ENCODE results near the gene SYNPO2. TPM values are rescaled to one million over a fixed set of nuclear protein-coding genes. Genes with fewer than 3 reads are reported as not detected.
"Not testable (repeated sequence)": the region's sequence is repeated elsewhere in the genome, so short reads cannot be mapped to it uniquely, and the experiment has no call there.

The SYNPO2 gene
- total and polyA plus RNA-seq, 3 experiments from 2014 or later, result 0.16 to 0.22 (median 0.21) TPM

- no peak for DNase-seq
- H3K27me3 Mint-ChIP-seq, result peaks cover 0 to 10% of the 10 kb centered on the region in 2 donors
- no peak overlapping the region for H3K4me3 Mint-ChIP-seq
- no peaks in the 10 kb centered on the region for H3K27me3 ChIP-seq (ENCODE audit: insufficient read depth, low read length, poor library complexity, severe bottlenecking)
- peaks cover 0 to 7% (median 2%) of the 10 kb centered on the region in 3 donors for H3K4me1 Mint-ChIP-seq
- no peaks in the 10 kb centered on the region for H3K9me3 ChIP-seq (ENCODE audit: low read length)
- no peaks in the 10 kb centered on the region for H3K36me3 ChIP-seq (ENCODE audit: insufficient read depth, low read length)
- no peaks in the 10 kb centered on the region for H3K9me3 Mint-ChIP-seq
- H3K27ac Mint-ChIP-seq, result no peak overlapping the region
- POLR2A ChIA-PET, result no interaction called here
- peaks cover 4% of the 10 kb centered on the region for H3K4me1 ChIP-seq (ENCODE audit: insufficient read depth, low read length)
- no peak overlapping the region for H3K27ac ChIP-seq (ENCODE audit: low read depth, low read length)
- no peaks in the 10 kb centered on the region for H3K36me3 Mint-ChIP-seq
- CTCF ChIA-PET, result interaction anchor here (0.8 to 4.7 kb wide), 7 partner anchors 10 to 587 kb away, joined by 3 to 28 read pairs (median 6); partner anchors contain the start of gene PDE5A
- no peak overlapping the region for H3K4me3 ChIP-seq (ENCODE audit: low read length)
These were observed 152.1 kb downstream of the SYNPO2 start for GRCh38 chr4:119040694-119041185.

DNA sequence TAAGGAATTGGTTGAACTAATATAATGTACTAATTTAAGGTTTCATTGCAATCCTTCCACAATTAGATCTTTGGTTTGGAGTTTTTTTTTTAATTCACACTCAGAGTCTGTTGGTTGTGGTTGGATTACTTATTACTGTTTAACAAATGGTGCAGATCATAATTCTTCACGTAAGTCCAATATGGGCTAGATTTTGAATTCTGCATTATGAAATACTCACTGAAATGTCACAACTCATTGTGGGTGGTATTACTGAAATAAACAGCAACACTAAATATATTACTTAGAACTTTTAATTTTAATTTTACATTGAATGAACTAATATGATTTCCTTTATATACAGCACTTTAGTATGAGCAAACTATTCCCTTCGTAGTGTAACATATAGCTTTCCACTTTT lies 152.7 kb downstream of the SYNPO2 start:
- peaks cover 0 to 7% (median 2%) of the 10 kb centered on the region in 3 donors for H3K4me1 Mint-ChIP-seq
- H3K4me3 Mint-ChIP-seq, result no peak overlapping the region
- Histone ChIP-seq H3K4me1 (ENCODE audit: insufficient read depth, low read length) (peaks cover 4% of the 10 kb centered on the region), H3K9me3 (ENCODE audit: low read length) (no peaks in the 10 kb centered on the region), H3K4me3 (ENCODE audit: low read length) (no peak overlapping the region), H3K27ac (ENCODE audit: low read depth, low read length) (no peak overlapping the region), H3K27me3 (ENCODE audit: insufficient read depth, low read length, poor library complexity, severe bottlenecking) (no peaks in the 10 kb centered on the region), H3K36me3 (ENCODE audit: insufficient read depth, low read length) (no peaks in the 10 kb centered on the region)
- ChIA-PET CTCF (interaction anchor here (0.8 to 4.7 kb wide), 11 partner anchors 10 to 587 kb away, joined by 3 to 28 read pairs (median 6); partner anchors contain the start of genes PDE5A and USP53), POLR2A (interaction anchor here (1.3 kb wide), 1 partner anchor 171 kb away, joined by 6 read pairs; the partner anchor contains the start of gene USP53)
- H3K27me3 Mint-ChIP-seq, result peaks cover 0 to 9% of the 10 kb centered on the region in 2 donors
- no peaks in the 10 kb centered on the region for H3K9me3 Mint-ChIP-seq
- DNase-seq, result no peak
- no peaks in the 10 kb centered on the region for H3K36me3 Mint-ChIP-seq
- H3K27ac Mint-ChIP-seq, result no peak overlapping the region

DNA sequence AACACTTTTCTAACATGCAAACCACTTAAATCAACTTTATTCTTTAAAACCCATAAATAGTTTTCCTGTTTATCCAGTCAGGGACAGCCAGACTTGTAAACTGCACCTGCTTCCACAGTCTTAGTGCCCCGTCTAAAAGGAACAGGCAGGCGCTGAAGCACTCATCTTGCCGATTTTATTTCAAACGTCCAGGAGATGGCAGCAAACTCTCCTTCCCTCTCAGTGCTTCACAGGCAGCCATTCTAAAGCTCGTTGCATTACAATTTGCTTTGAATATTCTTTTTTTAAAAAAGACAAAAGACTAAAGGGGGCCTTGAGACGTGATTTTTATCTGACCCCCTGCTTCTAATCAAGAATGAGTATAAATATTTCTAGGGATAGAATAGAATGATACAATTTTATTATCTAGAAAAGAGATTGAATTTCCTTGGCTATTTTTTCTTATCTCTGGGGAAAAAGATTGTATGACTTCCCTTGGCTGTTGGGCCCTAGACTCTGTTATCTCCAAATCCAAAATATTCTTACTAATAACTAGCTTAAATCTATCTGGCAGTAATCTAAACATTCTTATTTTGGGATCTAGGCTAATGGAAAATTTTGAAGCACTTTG lies 153.4 kb downstream of the SYNPO2 start:
- no peak overlapping the region for H3K4me3 Mint-ChIP-seq
- no peaks in the 10 kb centered on the region for H3K27me3 ChIP-seq (ENCODE audit: insufficient read depth, low read length, poor library complexity, severe bottlenecking)
- no peak overlapping the region for H3K4me3 ChIP-seq (ENCODE audit: low read length)
- ChIA-PET POLR2A (interaction anchor here (1.0 to 1.3 kb wide), 2 partner anchors 170 to 258 kb away, joined by 3 to 6 read pairs; partner anchors contain the start of gene USP53), CTCF (interaction anchor here (0.6 to 4.7 kb wide), 24 partner anchors 8 to 451 kb away, joined by 3 to 28 read pairs (median 4); partner anchors contain the start of gene USP53)
- H3K9me3 ChIP-seq (ENCODE audit: low read length), result no peaks in the 10 kb centered on the region
- no peak overlapping the region for H3K27ac Mint-ChIP-seq
- peaks cover 0 to 12% of the 10 kb centered on the region in 2 donors for H3K27me3 Mint-ChIP-seq
- no peaks in the 10 kb centered on the region for H3K9me3 Mint-ChIP-seq
- peaks cover 4% of the 10 kb centered on the region for H3K4me1 ChIP-seq (ENCODE audit: insufficient read depth, low read length)
- no peaks in the 10 kb centered on the region for H3K36me3 Mint-ChIP-seq
- H3K27ac ChIP-seq (ENCODE audit: low read depth, low read length), result no peak overlapping the region
- H3K36me3 ChIP-seq (ENCODE audit: insufficient read depth, low read length), result no peaks in the 10 kb centered on the region
- DNase-seq, result peak; percentile 15 to 68 (median 47)
- peaks cover 0 to 7% (median 2%) of the 10 kb centered on the region in 3 donors for H3K4me1 Mint-ChIP-seq

GRCh38 chr4:119046263-119046662 lies 157.6 kb downstream of the SYNPO2 start:
- peaks cover 0 to 2% (median 0%) of the 10 kb centered on the region in 3 donors for H3K36me3 Mint-ChIP-seq
- CTCF ChIA-PET, result no interaction called here

DNA sequence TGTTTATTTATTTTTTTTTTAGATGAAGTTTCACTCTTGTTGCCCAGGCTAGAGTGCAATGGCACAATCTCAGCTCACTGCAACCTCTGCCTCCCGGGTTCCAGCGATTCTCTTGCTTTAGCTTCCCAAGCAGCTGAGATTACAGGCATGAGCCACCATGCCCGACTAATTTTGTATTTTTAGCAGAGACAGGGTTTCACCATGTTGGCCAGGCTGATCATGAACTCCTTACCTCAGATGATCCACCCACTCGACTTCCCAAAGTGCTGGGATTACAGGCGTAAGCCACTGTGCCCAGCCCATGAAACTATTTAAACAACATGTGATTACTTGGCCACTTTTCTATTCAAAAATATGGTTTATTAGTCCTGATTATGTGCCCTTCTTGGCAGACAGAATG lies 158.4 kb downstream of the SYNPO2 start:
- H3K36me3 Mint-ChIP-seq; H3K9me3 ChIP-seq (ENCODE audit: low read length); DNase-seq; H3K4me1 Mint-ChIP-seq; H3K36me3 ChIP-seq (ENCODE audit: insufficient read depth, low read length); H3K4me3 ChIP-seq (ENCODE audit: low read length); POLR2A ChIA-PET; H3K4me1 ChIP-seq (ENCODE audit: insufficient read depth, low read length); H3K4me3 Mint-ChIP-seq; H3K27me3 ChIP-seq (ENCODE audit: insufficient read depth, low read length, poor library complexity, severe bottlenecking); H3K27ac ChIP-seq (ENCODE audit: low read depth, low read length); H3K9me3 Mint-ChIP-seq; H3K27ac Mint-ChIP-seq: not testable (repeated sequence)
- H3K27me3 Mint-ChIP-seq, result peaks cover 3 to 37% of the 10 kb centered on the region in 2 donors
- CTCF ChIA-PET, result interaction anchor here (1.0 kb wide), 1 partner anchor 9 kb away, joined by 3 read pairs; no protein-coding TSS in a partner anchor

More at GRCh38 chr4:119046263-119046662, 157.6 kb downstream of the SYNPO2 start:
- no peak overlapping the region for H3K27ac Mint-ChIP-seq
- Histone ChIP-seq H3K4me3 (ENCODE audit: low read length) (no peak overlapping the region), H3K4me1 (ENCODE audit: insufficient read depth, low read length) (peaks cover 4% of the 10 kb centered on the region), H3K27me3 (ENCODE audit: insufficient read depth, low read length, poor library complexity, severe bottlenecking) (no peaks in the 10 kb centered on the region), H3K36me3 (ENCODE audit: insufficient read depth, low read length) (no peaks in the 10 kb centered on the region), H3K27ac (ENCODE audit: low read depth, low read length) (no peak overlapping the region), H3K9me3 (ENCODE audit: low read length) (no peaks in the 10 kb centered on the region)
- POLR2A ChIA-PET, result no interaction called here
- H3K27me3 Mint-ChIP-seq, result peaks cover 1 to 40% of the 10 kb centered on the region in 2 donors
- H3K4me1 Mint-ChIP-seq, result peaks cover 0 to 7% (median 2%) of the 10 kb centered on the region in 3 donors
- no peak for DNase-seq
- H3K9me3 Mint-ChIP-seq, result no peaks in the 10 kb centered on the region
- H3K4me3 Mint-ChIP-seq, result no peak overlapping the region

DNA sequence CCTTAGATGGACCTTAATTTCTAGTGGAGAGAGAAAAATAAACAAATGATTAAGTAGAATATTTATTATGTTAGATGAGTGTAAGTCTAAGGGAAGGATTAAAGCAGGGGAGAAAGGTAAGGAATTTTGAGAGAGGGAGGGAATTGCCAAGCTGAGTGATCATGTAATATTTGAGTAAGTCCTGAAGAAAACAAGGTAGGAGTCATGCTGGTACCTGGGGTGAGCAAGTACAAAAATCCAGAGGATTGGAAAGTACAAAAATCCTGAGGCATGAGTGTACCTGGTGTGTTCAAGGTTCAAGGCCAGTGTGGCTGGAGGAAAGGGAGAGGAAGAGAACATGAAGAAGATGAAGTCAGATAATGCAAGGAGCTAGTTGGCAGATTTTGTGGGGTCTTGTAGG lies 159.8 kb downstream of the SYNPO2 start:
- CTCF ChIA-PET, result no interaction called here
- Histone ChIP-seq H3K36me3 (ENCODE audit: insufficient read depth, low read length) (no peaks in the 10 kb centered on the region), H3K4me3 (ENCODE audit: low read length) (no peak overlapping the region), H3K9me3 (ENCODE audit: low read length) (no peaks in the 10 kb centered on the region), H3K27ac (ENCODE audit: low read depth, low read length) (no peak overlapping the region), H3K4me1 (ENCODE audit: insufficient read depth, low read length) (no peaks in the 10 kb centered on the region), H3K27me3 (ENCODE audit: insufficient read depth, low read length, poor library complexity, severe bottlenecking) (no peaks in the 10 kb centered on the region)
- H3K27me3 Mint-ChIP-seq, result peaks cover 3 to 33% of the 10 kb centered on the region in 2 donors
- H3K9me3 Mint-ChIP-seq, result no peaks in the 10 kb centered on the region
- H3K4me1 Mint-ChIP-seq, result no peaks in the 10 kb centered on the region
- H3K4me3 Mint-ChIP-seq, result no peak overlapping the region
- peaks cover 0 to 2% (median 0%) of the 10 kb centered on the region in 3 donors for H3K36me3 Mint-ChIP-seq
- POLR2A ChIA-PET, result no interaction called here
- no peak overlapping the region for H3K27ac Mint-ChIP-seq
- DNase-seq, result no peak

- H3K27ac Mint-ChIP-seq, result no peak overlapping the region
These were observed 160.7 kb downstream of the SYNPO2 start for GRCh38 chr4:119049342-119049741.

GRCh38 chr4:119050527-119051090 lies 162.0 kb downstream of the SYNPO2 start:
- POLR2A ChIA-PET, result no interaction called here
- DNase-seq, result no peak
- Histone ChIP-seq H3K27me3 (ENCODE audit: insufficient read depth, low read length, poor library complexity, severe bottlenecking) (no peaks in the 10 kb centered on the region), H3K9me3 (ENCODE audit: low read length) (no peaks in the 10 kb centered on the region), H3K27ac (ENCODE audit: low read depth, low read length) (no peak overlapping the region), H3K4me3 (ENCODE audit: low read length) (no peak overlapping the region), H3K4me1 (ENCODE audit: insufficient read depth, low read length) (no peaks in the 10 kb centered on the region), H3K36me3 (ENCODE audit: insufficient read depth, low read length) (no peaks in the 10 kb centered on the region)
- no peaks in the 10 kb centered on the region for H3K4me1 Mint-ChIP-seq
- no peak overlapping the region for H3K27ac Mint-ChIP-seq
- no peak overlapping the region for H3K4me3 Mint-ChIP-seq
- peaks cover 0 to 2% (median 0%) of the 10 kb centered on the region in 3 donors for H3K36me3 Mint-ChIP-seq
- H3K9me3 Mint-ChIP-seq, result no peaks in the 10 kb centered on the region
- peaks cover 3 to 33% of the 10 kb centered on the region in 2 donors for H3K27me3 Mint-ChIP-seq
- CTCF ChIA-PET, result no interaction called here

More at GRCh38 chr4:119049342-119049741, 160.7 kb downstream of the SYNPO2 start:
- peaks cover 3 to 33% of the 10 kb centered on the region in 2 donors for H3K27me3 Mint-ChIP-seq
- no peak overlapping the region for H3K27ac ChIP-seq (ENCODE audit: low read depth, low read length)
- no peaks in the 10 kb centered on the region for H3K4me1 Mint-ChIP-seq
- no peaks in the 10 kb centered on the region for H3K36me3 ChIP-seq (ENCODE audit: insufficient read depth, low read length)
- ChIA-PET POLR2A (no interaction called here), CTCF (no interaction called here)
- H3K4me1 ChIP-seq (ENCODE audit: insufficient read depth, low read length), result no peaks in the 10 kb centered on the region
- H3K4me3 ChIP-seq (ENCODE audit: low read length), result no peak overlapping the region
- no peaks in the 10 kb centered on the region for H3K9me3 ChIP-seq (ENCODE audit: low read length)
- no peaks in the 10 kb centered on the region for H3K27me3 ChIP-seq (ENCODE audit: insufficient read depth, low read length, poor library complexity, severe bottlenecking)
- H3K4me3 Mint-ChIP-seq, result no peak overlapping the region
- peaks cover 0 to 2% (median 0%) of the 10 kb centered on the region in 3 donors for H3K36me3 Mint-ChIP-seq
- H3K9me3 Mint-ChIP-seq, result no peaks in the 10 kb centered on the region
- no peak for DNase-seq

All from CD8-positive, alpha-beta memory T cell (primary cell).